Stimulated activated CD4-positive, alpha-beta T cell treated with anti-CD3 and anti-CD28 coated beads, TNF-alpha, amount 100 ng/mL, for 48 hours (primary cell): ENCODE measurements around the gene HCAR1.
"Not testable (repeated sequence)": the region's sequence is repeated elsewhere in the genome, so short reads cannot be mapped to it uniquely, and the experiment has no call there.

Experiments
- DNase-seq, 3 donors: peaks; one replicate each; pipeline ENCODE4 v3.0.0-alpha.2; 2020; ENCODE audit warnings: low read depth in 3 of 3

HCAR1 gene

GRCh38 chr12:122721057-122721545 is 9.5 kb downstream of the HCAR1 start:
- no peak for DNase-seq

DNA sequence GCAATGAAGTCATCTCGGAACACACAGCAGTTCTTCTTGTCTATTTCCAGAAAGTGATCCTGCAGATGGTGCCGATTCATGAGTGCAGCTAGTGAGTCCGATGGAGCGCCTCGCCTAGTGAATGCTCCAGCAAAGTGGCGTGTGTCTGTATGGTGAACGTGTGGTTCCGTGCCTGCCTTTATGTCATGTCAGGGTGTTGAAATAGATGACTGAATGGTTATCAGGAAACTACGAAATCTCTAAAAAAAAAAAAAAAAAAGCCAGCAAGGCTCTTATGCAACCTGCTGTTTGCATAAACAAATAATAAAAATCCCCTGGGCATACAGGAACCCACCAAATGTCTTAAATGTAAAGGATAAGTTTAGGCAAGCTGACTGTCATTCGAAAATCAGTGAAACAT is 14.0 kb downstream of the HCAR1 start, which contains the start of gene HCAR3:
Gene HCAR3 (minus strand): TSS at position 154 of the 400 bp plus-strand sequence. CDS start 74 bp downstream, at position 80.
- DNase-seq: not testable (repeated sequence)

DNA sequence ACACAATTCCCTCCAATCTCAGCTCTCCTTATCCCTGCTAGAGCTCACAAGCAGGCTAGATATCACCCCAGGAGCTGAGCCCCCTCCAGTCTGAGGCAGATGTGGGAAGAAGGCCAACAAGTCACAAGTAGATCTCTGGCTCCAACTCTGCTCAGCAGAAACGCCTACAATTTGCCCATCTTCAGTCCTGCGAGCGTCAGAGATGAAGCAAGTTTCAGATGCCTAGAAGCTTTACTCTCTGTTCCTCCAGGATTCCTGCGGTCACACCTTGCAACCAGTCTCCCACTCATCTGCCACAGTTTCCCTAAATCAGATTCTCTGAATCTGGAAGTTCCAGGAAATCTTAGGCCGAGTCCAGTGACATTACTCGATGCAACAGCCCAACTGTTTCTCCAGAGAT is 15.4 kb downstream of the HCAR1 start:
- not testable (repeated sequence) for DNase-seq

GRCh38 chr12:122713491-122714188 is 17.0 kb downstream of the HCAR1 start:
- not testable (repeated sequence) for DNase-seq

DNA sequence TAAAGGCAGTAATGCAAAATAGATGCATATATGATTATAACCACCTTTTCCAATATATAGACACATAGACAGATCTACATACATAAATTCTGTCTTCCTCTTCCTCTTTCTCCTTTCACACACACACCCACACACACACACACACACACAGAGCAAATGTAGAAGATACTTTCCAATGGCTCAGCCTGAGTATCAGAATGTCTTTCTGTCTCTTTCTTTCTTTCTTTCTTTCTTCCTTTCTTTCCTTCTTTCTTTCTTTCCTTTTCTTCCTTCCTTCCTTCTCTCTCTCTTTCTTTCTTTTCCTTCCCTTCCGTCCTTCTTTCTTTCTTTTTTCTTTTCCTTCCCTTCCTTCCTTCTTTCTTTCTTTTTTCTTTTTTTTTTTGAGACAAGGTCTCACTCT is 19.4 kb downstream of the HCAR1 start:
- DNase-seq: not testable (repeated sequence)

DNA sequence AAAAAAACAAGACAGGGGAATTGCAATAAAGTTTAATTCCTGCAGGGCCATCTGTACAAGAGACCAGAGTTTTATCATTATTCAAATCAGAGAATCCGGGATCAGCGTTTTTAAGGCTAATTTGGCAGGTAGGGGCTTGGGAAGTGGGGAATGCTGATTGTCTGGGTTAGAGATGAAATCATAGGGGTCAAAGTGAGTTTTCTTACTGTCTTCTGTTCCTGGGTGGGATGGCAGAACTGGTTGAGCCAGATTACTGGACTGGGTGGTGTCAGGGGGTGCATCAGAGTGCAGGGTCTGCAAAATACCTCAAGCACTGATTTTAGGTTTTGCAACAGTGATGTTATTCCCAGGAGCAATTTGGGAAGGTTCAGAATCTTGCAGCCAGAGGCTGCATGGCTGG is 20.3 kb downstream of the HCAR1 start:
- not testable (repeated sequence) for DNase-seq

- DNase-seq: not testable (repeated sequence)
Measured at GRCh38 chr12:122709287-122709686, 21.4 kb downstream of the HCAR1 start.

GRCh38 chr12:122703841-122704240 is 26.8 kb downstream of the HCAR1 start:
- not testable (repeated sequence) for DNase-seq

DNA sequence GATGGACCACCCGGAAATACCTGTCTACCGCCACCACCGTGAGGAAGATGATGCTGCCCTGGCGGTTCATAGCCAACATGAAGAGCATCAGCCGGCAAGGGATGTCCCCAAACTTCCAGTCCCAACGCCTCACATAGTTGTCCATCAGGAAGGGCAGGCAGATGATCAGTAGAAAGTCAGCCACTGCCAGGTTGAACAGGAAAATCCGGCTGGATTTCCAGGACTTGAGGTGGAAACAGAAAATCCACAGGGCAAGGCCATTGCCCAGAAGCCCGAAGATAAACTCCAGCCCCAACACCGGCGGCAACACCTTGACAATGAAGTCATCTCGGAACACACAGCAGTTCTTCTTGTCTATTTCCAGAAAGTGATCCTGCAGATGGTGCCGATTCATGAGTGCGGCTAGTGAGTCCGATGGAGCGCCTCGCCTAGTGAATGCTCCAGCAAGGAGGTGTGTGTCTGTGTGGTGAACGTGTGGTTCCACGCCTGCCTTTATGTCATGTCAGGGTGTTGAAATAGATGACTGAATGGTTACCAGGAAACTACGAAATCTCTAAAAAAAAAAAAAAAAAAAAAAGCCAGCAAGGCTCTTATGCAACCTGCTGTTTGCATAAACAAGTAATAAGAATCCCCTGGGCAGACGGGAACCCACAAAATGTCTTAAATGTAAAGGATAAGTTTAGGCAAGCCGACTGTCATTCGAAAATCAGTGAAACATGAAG is 27.6 kb downstream of the HCAR1 start, which contains the start of gene HCAR2:
Gene HCAR2 (minus strand): TSS at position 468 of the 722 bp plus-strand sequence. CDS start 74 bp downstream, at position 394.
- DNase-seq: not testable (repeated sequence)

GRCh38 chr12:122701481-122701880 is 29.2 kb downstream of the HCAR1 start:
- DNase-seq: not testable (repeated sequence)

- not testable (repeated sequence) for DNase-seq
Measured at GRCh38 chr12:122700038-122700710, 30.5 kb downstream of the HCAR1 start.

GRCh38 chr12:122696922-122697321 is 33.7 kb downstream of the HCAR1 start:
- DNase-seq: not testable (repeated sequence)

GRCh38 chr12:122691566-122691965 is 39.1 kb downstream of the HCAR1 start:
- no peak for DNase-seq

DNA sequence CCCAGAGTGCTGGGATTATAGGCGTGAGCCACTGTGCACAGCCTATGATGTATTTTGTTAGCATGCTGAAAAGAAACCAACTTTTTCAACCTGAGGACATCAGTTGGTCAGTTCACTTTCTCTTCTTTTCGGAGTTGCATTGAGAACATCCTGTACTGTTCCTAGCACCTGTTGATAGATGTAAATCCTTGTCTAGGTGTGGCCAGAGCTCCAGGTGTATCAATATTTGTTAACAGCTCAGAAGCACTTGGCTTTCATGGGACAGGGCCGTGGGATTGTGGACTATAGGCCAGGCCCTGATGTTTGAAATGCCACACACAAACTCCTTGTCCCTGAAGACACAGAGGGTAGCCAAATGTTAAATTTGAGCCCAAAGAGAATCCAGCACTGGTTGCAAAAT is 42.4 kb downstream of the HCAR1 start:
- no peak for DNase-seq

DNA sequence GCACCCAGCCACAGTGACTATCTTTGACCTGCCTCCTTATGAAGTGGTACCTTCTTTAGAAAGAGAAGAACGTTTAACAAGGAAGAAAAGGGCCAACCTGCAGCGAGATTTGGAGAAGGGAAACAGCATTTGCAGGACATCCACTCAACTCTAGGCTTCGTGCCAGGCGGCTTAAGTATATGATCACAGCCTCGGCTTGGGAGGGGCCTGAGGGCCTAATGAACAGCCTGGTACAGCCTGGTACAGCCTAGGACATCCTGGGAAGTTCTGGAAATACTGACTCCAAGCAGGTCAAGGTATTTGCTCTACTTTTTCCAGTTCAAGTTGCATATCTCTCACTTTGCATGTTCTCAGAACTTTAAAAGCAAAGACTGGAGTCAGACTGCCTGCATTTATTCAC is 43.6 kb downstream of the HCAR1 start:
- no peak for DNase-seq

DNA sequence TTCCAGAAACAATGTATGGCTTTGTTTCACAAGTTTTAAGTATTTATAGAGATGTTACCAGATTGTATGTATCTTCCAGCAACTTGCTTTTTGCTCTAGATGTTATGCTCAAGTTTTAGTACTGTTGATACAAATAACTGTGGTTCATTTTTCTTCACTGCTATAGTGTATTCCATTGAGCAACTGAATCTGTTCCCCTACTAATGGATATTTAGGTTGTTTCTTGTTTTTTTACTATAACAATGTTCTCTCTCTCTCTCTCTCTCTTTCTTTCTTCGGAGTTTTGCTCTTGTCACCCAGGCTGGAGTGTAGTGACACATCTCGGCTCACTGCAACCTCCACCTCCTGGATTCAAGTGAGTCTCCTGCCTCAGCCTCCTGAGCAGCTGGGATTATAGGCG is 44.1 kb downstream of the HCAR1 start:
- no peak for DNase-seq

GRCh38 chr12:122684297-122684813 is 46.3 kb downstream of the HCAR1 start:
- no peak for DNase-seq

DNA sequence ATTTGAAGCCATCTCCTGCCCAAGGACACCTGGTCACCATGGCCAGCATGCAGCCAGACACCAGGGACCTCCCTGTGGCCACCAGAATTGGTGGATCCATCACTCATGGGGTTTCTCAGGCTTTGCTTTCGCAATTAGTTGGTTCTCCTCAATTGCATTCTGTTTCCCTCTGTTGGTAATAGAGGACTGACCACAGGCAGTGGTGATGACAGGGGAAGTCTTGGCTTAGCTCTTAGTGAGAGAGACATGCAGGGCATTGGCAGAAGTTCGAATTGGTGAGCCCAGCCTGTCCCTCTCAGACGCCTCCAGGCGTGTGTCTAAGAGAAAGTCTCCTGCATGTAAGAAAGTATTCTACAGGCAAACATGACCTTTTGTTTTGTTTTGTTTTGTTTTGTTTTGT is 48.8 kb downstream of the HCAR1 start:
- no peak for DNase-seq

- not testable (repeated sequence) for DNase-seq
Measured at GRCh38 chr12:122680989-122681388, 49.7 kb downstream of the HCAR1 start.

DNA sequence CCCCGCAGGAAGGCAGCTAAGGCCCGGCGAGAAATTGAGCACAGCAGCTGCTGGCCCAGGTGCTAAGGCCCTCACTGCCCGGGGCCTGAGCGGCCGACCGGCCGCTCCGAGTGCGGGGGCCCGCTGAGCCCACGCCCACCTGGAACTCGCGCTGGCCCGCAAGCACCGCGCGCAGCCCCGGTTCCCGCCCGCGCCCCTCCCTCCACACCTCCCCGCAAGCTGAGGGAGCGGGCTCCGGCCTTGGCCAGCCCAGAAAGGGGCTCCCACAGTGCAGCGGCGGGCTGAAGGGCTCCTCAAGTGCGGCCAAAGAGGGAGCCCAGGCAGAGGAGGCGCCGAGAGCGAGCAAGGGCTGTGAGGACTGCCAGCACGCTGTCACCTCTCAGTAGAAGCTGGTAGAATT is 53.9 kb downstream of the HCAR1 start:
- not testable (repeated sequence) for DNase-seq
